Measurements from ENCODE around the gene SCGB1C2.

- TF ChIP-seq POLR2AphosphoS5 (IDR thresholded peaks at IDR 0.05), result no peak
- TF ChIP-seq, protein P1, sequence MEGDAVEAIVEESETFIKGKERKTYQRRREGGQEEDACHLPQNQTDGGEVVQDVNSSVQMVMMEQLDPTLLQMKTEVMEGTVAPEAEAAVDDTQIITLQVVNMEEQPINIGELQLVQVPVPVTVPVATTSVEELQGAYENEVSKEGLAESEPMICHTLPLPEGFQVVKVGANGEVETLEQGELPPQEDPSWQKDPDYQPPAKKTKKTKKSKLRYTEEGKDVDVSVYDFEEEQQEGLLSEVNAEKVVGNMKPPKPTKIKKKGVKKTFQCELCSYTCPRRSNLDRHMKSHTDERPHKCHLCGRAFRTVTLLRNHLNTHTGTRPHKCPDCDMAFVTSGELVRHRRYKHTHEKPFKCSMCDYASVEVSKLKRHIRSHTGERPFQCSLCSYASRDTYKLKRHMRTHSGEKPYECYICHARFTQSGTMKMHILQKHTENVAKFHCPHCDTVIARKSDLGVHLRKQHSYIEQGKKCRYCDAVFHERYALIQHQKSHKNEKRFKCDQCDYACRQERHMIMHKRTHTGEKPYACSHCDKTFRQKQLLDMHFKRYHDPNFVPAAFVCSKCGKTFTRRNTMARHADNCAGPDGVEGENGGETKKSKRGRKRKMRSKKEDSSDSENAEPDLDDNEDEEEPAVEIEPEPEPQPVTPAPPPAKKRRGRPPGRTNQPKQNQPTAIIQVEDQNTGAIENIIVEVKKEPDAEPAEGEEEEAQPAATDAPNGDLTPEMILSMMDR (IDR thresholded peaks at IDR 0.05), result no peak
- no peak for TF ChIP-seq EP300 (IDR thresholded peaks at IDR 0.05)
Observed at GRCh38 chr17:172401-172800, 35.0 kb downstream of the SCGB1C2 start.
